ENCODE data around the gene CAST.
"Not testable (repeated sequence)": the region's sequence is repeated elsewhere in the genome, so short reads cannot be mapped to it uniquely, and the experiment has no call there.

Gene CAST

GRCh38 chr5:96661855-96662724, at the start of gene CAST:
Gene CAST (plus strand): TSS chr5:96662376. CDS start chr5:96662423, 47 bp downstream.
- peak; percentile 66 for DNase-seq

- DNase-seq = peak; percentile 83
Measured at GRCh38 chr5:96614110-96614691, 48.0 kb upstream of the CAST start.

GRCh38 chr5:96615223-96615622, 47.0 kb upstream of the CAST start:
- no peak for DNase-seq

- no peak for DNase-seq
Measured at GRCh38 chr5:96616801-96617200, 45.4 kb upstream of the CAST start.

- not testable (repeated sequence) for DNase-seq
Measured at GRCh38 chr5:96618311-96619016, 43.7 kb upstream of the CAST start.

- DNase-seq = no peak
Measured at GRCh38 chr5:96619946-96620345, 42.2 kb upstream of the CAST start.

- DNase-seq = no peak
Measured at GRCh38 chr5:96624596-96624995, 37.6 kb upstream of the CAST start.

GRCh38 chr5:96625365-96625764, 36.8 kb upstream of the CAST start:
- DNase-seq = no peak

- no peak for DNase-seq
Measured at GRCh38 chr5:96626956-96627355, 35.2 kb upstream of the CAST start.

GRCh38 chr5:96627792-96628398, 34.3 kb upstream of the CAST start:
- DNase-seq = no peak

GRCh38 chr5:96628406-96628805, 33.8 kb upstream of the CAST start:
- DNase-seq = no peak

- peak; percentile 46 for DNase-seq
Measured at GRCh38 chr5:96629774-96630173, 32.4 kb upstream of the CAST start.

- no peak for DNase-seq
Measured at GRCh38 chr5:96633820-96634219, 28.4 kb upstream of the CAST start.

- DNase-seq = no peak
Measured at GRCh38 chr5:96634881-96635280, 27.3 kb upstream of the CAST start.

- no peak for DNase-seq
Measured at GRCh38 chr5:96636046-96636445, 26.1 kb upstream of the CAST start.

- DNase-seq = no peak
Measured at GRCh38 chr5:96636594-96636993, 25.6 kb upstream of the CAST start.

GRCh38 chr5:96637196-96637595, 25.0 kb upstream of the CAST start:
- DNase-seq = no peak

- no peak for DNase-seq
Measured at GRCh38 chr5:96638561-96638960, 23.6 kb upstream of the CAST start.

GRCh38 chr5:96640696-96641095, 21.5 kb upstream of the CAST start:
- no peak for DNase-seq

- DNase-seq = no peak
Measured at GRCh38 chr5:96641368-96642280, 20.6 kb upstream of the CAST start.

- no peak for DNase-seq
Measured at GRCh38 chr5:96642281-96642640, 19.9 kb upstream of the CAST start.

GRCh38 chr5:96645091-96645490, 17.1 kb upstream of the CAST start:
- no peak for DNase-seq

All from amniotic stem cell (primary cell).